NT2/D1 (cell line): ENCODE measurements around the gene SCAPER.

Source experiments
- DNase-seq: peaks from one replicate; pipeline ENCODE4 v3.0.0-alpha.2; 2011; ENCODE audit warnings: low read depth, low spot score
- H3K27me3 ChIP-seq: 2 replicates; pipeline ENCODE4 v1.6.0; 2011; ENCODE audit warnings: mild to moderate bottlenecking; ENCODE audit not compliant: insufficient read length, insufficient read depth
- H3K36me3 ChIP-seq: 2 replicates; pipeline ENCODE4 v1.6.1; 2011; ENCODE audit warnings: mild to moderate bottlenecking, low read length, mixed read lengths; ENCODE audit not compliant: insufficient read depth, insufficient read length
- H3K4me1 ChIP-seq: 2 replicates; pipeline ENCODE4 v1.5.1; 2011; ENCODE audit not compliant: insufficient read depth, insufficient read length
- H3K4me3 ChIP-seq: 2 replicates; pipeline ENCODE4 v1.5.1; 2011; ENCODE audit warnings: low read depth; ENCODE audit not compliant: insufficient read length
- H3K9ac ChIP-seq: 2 replicates; pipeline ENCODE4 v1.6.0; 2011; ENCODE audit warnings: low read depth; ENCODE audit not compliant: insufficient read length
- H3K9me3 ChIP-seq: 2 replicates; pipeline ENCODE4 v1.5.1; 2011; ENCODE audit warnings: mild to moderate bottlenecking, low read length; ENCODE audit not compliant: insufficient read depth
- SUZ12 ChIP-seq: IDR thresholded peaks from 2 replicates; pipeline ENCODE4 v1.6.1; 2011; ENCODE audit not compliant: insufficient read length, insufficient read depth; ENCODE audit errors: extremely low read depth
- YY1 ChIP-seq: IDR thresholded peaks from 2 replicates; pipeline ENCODE4 v1.6.1; 2011; ENCODE audit not compliant: insufficient read length, insufficient read depth
- ZNF274 ChIP-seq: IDR thresholded peaks from 2 replicates; pipeline ENCODE4 v1.6.1; 2011; ENCODE audit warnings: mild to moderate bottlenecking, low read depth, low read length

The SCAPER gene

GRCh38 chr15:76378691-76379090 lies 526.4 kb downstream of the SCAPER start:
- no peaks in the 10 kb centered on the region for H3K27me3 ChIP-seq
- no peaks in the 10 kb centered on the region for H3K36me3 ChIP-seq
- H3K9me3 ChIP-seq: no peaks in the 10 kb centered on the region
- no peak overlapping the region for H3K4me3 ChIP-seq
- H3K9ac ChIP-seq: no peak overlapping the region
- H3K4me1 ChIP-seq: no peaks in the 10 kb centered on the region
- DNase-seq: no peak
- TF ChIP-seq SUZ12 (no peak), YY1 (no peak), ZNF274 (no peak)

DNA sequence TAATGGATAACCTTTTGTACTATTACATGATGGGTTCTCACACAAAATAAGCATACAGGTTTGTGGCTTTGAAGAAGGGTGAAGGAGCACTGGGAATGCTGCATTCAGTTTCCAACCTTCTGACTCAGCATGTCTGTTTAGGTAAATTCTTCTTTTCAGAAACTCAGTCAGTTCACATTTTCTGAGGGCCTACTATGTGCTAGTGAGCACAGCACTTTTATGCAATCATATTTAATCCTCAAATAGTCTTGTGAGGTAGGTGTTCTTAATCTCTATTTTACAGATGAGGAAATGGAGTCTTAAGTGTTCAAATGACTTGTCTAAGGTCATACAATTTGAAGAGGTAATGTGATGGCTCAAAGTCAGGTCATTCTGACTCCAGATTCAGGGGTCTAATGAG lies 527.4 kb downstream of the SCAPER start:
- Histone ChIP-seq H3K9ac (no peak overlapping the region), H3K27me3 (no peaks in the 10 kb centered on the region), H3K4me1 (no peaks in the 10 kb centered on the region), H3K9me3 (no peaks in the 10 kb centered on the region), H3K4me3 (no peak overlapping the region), H3K36me3 (no peaks in the 10 kb centered on the region)
- no peak for TF ChIP-seq ZNF274
- no peak for TF ChIP-seq YY1
- no peak for TF ChIP-seq SUZ12
- DNase-seq: no peak

- H3K9me3 ChIP-seq: no peaks in the 10 kb centered on the region
- H3K4me3 ChIP-seq: no peak overlapping the region
- H3K36me3 ChIP-seq: no peaks in the 10 kb centered on the region
- TF ChIP-seq SUZ12 (no peak), ZNF274 (no peak), YY1 (no peak)
- no peak overlapping the region for H3K9ac ChIP-seq
- no peak for DNase-seq
- H3K27me3 ChIP-seq: no peaks in the 10 kb centered on the region
- H3K4me1 ChIP-seq: no peaks in the 10 kb centered on the region
Observed at GRCh38 chr15:76377217-76377616, 527.9 kb downstream of the SCAPER start.

- no peaks in the 10 kb centered on the region for H3K9me3 ChIP-seq
- no peak for TF ChIP-seq YY1
- TF ChIP-seq ZNF274: no peak
- no peak for TF ChIP-seq SUZ12
Observed at GRCh38 chr15:76376816-76377215, 528.3 kb downstream of the SCAPER start.

GRCh38 chr15:76376029-76376428 lies 529.1 kb downstream of the SCAPER start:
- Histone ChIP-seq H3K36me3 (no peaks in the 10 kb centered on the region), H3K9me3 (no peaks in the 10 kb centered on the region), H3K9ac (no peak overlapping the region), H3K27me3 (no peaks in the 10 kb centered on the region), H3K4me1 (no peaks in the 10 kb centered on the region), H3K4me3 (no peak overlapping the region)
- peak; percentile 61 for DNase-seq
- TF ChIP-seq ZNF274 (no peak), SUZ12 (no peak), YY1 (no peak)

More at GRCh38 chr15:76376816-76377215, 528.3 kb downstream of the SCAPER start:
- H3K4me1 ChIP-seq: no peaks in the 10 kb centered on the region
- H3K4me3 ChIP-seq: no peak overlapping the region
- no peaks in the 10 kb centered on the region for H3K27me3 ChIP-seq
- no peaks in the 10 kb centered on the region for H3K36me3 ChIP-seq
- H3K9ac ChIP-seq: no peak overlapping the region
- DNase-seq: no peak

- Histone ChIP-seq H3K9me3 (no peaks in the 10 kb centered on the region), H3K4me1 (no peaks in the 10 kb centered on the region), H3K27me3 (no peaks in the 10 kb centered on the region), H3K4me3 (no peak overlapping the region), H3K36me3 (no peaks in the 10 kb centered on the region), H3K9ac (no peak overlapping the region)
- DNase-seq: no peak
- TF ChIP-seq YY1 (no peak), ZNF274 (no peak), SUZ12 (no peak)
Observed at GRCh38 chr15:76368122-76368621, 537.0 kb downstream of the SCAPER start.

DNA sequence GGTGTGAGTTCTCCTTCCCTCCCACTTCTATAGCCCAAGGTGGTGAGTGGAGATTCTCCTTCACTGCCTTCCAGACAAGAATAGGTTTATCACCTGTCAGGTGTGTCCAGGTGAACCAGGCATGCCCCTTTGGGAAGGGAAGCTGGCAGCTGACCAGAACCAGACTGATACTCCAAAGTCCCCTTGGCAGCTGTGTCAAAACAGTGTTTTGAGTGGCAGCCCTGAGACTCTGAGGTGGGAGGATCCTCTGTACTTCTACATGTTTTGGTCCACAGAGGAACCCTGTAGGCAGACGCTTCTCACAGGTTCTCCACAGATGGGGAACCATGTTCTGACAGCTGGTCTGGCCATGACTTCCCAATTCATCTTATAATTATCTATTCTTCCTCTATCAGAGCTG lies 538.4 kb downstream of the SCAPER start:
- H3K9me3 ChIP-seq: no peaks in the 10 kb centered on the region
- H3K4me3 ChIP-seq: no peak overlapping the region
- no peak overlapping the region for H3K9ac ChIP-seq
- TF ChIP-seq YY1 (no peak), SUZ12 (no peak), ZNF274 (no peak)
- H3K36me3 ChIP-seq: no peaks in the 10 kb centered on the region
- DNase-seq: no peak
- H3K4me1 ChIP-seq: no peaks in the 10 kb centered on the region
- H3K27me3 ChIP-seq: no peaks in the 10 kb centered on the region
